WERI-Rb-1 (cell line): Measurements from ENCODE around the gene RPS3.
"Not testable (repeated sequence)": the region's sequence is repeated elsewhere in the genome, so short reads cannot be mapped to it uniquely, and the experiment has no call there.

Experiments
- DNase-seq: peaks from one replicate; pipeline ENCODE4 v3.0.0-alpha.2; 2020
- H3K27ac ChIP-seq: fragments of 250-450 bp; sonication (Bioruptor Pico); 2 replicates; pipeline ENCODE4 v1.5.1; 2020; ENCODE audit warnings: mild to moderate bottlenecking, moderate library complexity
- H3K27me3 ChIP-seq: fragments of 250-450 bp; sonication (Bioruptor Pico); 2 replicates; pipeline ENCODE4 v1.5.1; 2021; ENCODE audit warnings: mild to moderate bottlenecking, low read depth, moderate library complexity; ENCODE audit not compliant: insufficient read depth, severe bottlenecking
- H3K36me3 ChIP-seq: fragments of 250-450 bp; sonication (Bioruptor Pico); 2 replicates; pipeline ENCODE4 v1.5.1; 2020; ENCODE audit warnings: mild to moderate bottlenecking, moderate library complexity
- H3K4me3 ChIP-seq: 2 replicates; pipeline ENCODE4 v1.5.1; 2011; ENCODE audit warnings: low read depth, mild to moderate bottlenecking, control low read depth, low read length
- H3K9me3 ChIP-seq: fragments of 250-450 bp; sonication (Bioruptor Pico); 2 replicates; pipeline ENCODE4 v1.5.1; 2021; ENCODE audit warnings: mild to moderate bottlenecking, moderate library complexity; ENCODE audit not compliant: severe bottlenecking
- CTCF ChIP-seq: IDR thresholded peaks from 2 replicates; pipeline ENCODE4 v1.5.1; 2011; ENCODE audit warnings: low read depth, mild to moderate bottlenecking, control low read depth, inconsistent platforms, low read length

RPS3 gene

DNA sequence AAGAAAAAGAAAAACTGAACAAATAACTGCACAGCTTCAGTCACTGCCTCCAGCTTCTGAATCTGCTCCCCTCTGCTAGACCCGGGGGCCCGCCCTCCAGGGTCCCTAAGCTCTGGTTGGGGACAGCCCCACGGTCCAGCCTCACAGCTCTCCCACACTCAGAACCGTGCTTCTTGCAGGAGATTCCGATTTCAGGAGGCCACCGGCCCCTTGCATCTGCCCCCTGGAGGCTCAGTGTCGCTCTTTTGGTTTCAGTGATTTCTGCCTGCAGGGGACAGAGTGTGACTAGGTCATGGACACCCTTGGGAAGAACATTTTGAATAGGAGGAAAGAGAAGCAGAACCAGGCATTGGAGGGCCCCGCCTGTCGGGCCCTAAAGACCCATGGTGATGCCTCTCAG is 23.1 kb upstream of the RPS3 start:
- TF ChIP-seq CTCF = peak; percentile 40; the same call in 1 of the 2 replicates
- Histone ChIP-seq H3K4me3 (no peak overlapping the region), H3K9me3 (no peaks in the 10 kb centered on the region), H3K36me3 (no peaks in the 10 kb centered on the region), H3K27ac (no peak overlapping the region), H3K27me3 (no peaks in the 10 kb centered on the region)
- peak; percentile 23 for DNase-seq

DNA sequence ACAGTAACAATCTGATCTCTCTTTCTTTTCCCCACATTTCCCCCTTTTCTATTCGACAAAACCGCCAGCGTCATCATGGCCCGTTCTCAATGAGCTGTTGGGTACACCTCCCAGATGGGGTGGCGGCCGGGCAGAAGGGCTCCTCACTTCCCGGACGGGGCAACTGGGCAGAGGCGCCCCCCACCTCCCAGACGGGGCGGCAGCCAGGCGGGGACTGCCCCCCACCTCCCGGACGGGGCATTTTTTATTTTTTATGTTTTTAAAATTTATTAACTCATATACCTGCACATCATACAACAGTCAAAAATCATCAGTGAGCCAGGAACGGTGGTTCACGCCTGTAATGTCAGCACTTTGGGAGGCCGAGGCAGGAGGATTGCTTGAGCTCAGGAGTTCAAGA is 20.5 kb upstream of the RPS3 start:
- not testable (repeated sequence) for H3K9me3 ChIP-seq, H3K27me3 ChIP-seq, H3K36me3 ChIP-seq, H3K27ac ChIP-seq, DNase-seq, H3K4me3 ChIP-seq

- no peaks in the 10 kb centered on the region for H3K27me3 ChIP-seq
- no peak overlapping the region for H3K4me3 ChIP-seq
- H3K9me3 ChIP-seq = no peaks in the 10 kb centered on the region
- H3K27ac ChIP-seq = no peak overlapping the region
- H3K36me3 ChIP-seq = no peaks in the 10 kb centered on the region
- TF ChIP-seq CTCF = no peak
- DNase-seq = no peak
Measured at GRCh38 chr11:75380245-75380644, 19.1 kb upstream of the RPS3 start.

- Histone ChIP-seq H3K36me3 (no peaks in the 10 kb centered on the region), H3K9me3 (no peaks in the 10 kb centered on the region), H3K27me3 (no peaks in the 10 kb centered on the region), H3K4me3 (no peak overlapping the region), H3K27ac (no peak overlapping the region)
- DNase-seq = no peak
- TF ChIP-seq CTCF = no peak
Measured at GRCh38 chr11:75380716-75381420, 18.4 kb upstream of the RPS3 start.

DNA sequence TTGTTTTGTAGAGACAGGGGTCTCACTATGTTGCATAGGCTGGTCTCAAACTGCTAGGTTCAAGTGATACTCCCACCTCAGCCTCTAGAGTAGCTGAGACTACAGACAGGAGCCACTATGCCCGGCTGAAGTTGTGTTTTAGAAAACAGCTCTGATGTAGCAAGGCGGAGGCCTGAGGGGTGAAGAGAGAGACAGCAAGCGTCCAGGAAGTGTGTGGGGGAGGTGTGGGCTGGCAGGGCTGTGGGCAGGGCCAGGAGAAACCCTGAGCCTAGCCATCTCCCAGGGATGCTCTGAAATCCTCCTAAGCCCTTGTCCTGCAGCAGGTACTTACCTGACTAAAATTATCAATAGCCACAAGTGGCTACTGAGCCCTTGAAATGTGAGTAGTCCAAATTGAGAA is 16.1 kb upstream of the RPS3 start:
- Histone ChIP-seq H3K4me3 (no peak overlapping the region), H3K27me3 (no peaks in the 10 kb centered on the region), H3K36me3 (no peaks in the 10 kb centered on the region), H3K27ac (no peak overlapping the region), H3K9me3 (no peaks in the 10 kb centered on the region)
- DNase-seq = peak; percentile 54
- TF ChIP-seq CTCF = no peak

- Histone ChIP-seq H3K4me3 (no peak overlapping the region), H3K9me3 (no peaks in the 10 kb centered on the region), H3K36me3 (no peaks in the 10 kb centered on the region), H3K27ac (no peak overlapping the region), H3K27me3 (no peaks in the 10 kb centered on the region)
- peak; percentile 97 for TF ChIP-seq CTCF
- peak; percentile 72 for DNase-seq
Measured at GRCh38 chr11:75384438-75385080, 14.8 kb upstream of the RPS3 start.
